ENCODE measurements around the gene LHFPL3.

Gene LHFPL3

DNA sequence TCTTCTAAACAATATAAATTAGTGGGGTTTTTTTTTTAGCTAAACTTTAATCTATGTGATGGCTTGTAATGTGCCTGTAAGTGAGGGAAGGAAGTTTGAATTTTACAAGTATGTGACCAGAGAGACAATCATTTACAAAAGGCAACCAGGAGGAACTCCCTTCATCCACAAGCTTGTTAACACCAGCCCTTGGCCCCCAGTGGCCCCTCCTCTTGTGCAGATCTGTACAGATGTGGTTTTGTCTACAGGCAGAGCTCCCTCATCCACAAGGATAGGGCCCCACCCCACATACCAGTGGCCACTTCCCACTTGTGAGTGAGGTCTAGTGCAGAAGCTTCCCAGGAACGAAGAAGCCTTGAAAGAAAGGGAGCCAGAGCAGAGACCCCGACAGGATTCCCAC, 451.5 kb downstream of the LHFPL3 start:
- DNase-seq (ENCODE audit: low read depth): no peak
- TF ChIP-seq, protein P1, sequence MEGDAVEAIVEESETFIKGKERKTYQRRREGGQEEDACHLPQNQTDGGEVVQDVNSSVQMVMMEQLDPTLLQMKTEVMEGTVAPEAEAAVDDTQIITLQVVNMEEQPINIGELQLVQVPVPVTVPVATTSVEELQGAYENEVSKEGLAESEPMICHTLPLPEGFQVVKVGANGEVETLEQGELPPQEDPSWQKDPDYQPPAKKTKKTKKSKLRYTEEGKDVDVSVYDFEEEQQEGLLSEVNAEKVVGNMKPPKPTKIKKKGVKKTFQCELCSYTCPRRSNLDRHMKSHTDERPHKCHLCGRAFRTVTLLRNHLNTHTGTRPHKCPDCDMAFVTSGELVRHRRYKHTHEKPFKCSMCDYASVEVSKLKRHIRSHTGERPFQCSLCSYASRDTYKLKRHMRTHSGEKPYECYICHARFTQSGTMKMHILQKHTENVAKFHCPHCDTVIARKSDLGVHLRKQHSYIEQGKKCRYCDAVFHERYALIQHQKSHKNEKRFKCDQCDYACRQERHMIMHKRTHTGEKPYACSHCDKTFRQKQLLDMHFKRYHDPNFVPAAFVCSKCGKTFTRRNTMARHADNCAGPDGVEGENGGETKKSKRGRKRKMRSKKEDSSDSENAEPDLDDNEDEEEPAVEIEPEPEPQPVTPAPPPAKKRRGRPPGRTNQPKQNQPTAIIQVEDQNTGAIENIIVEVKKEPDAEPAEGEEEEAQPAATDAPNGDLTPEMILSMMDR (conservative IDR thresholded peaks at IDR 0.05; ENCODE audit: low read depth, low read length): no peak
- no peak overlapping the region for H3K4me3 ChIP-seq (ENCODE audit: low read length)

DNA sequence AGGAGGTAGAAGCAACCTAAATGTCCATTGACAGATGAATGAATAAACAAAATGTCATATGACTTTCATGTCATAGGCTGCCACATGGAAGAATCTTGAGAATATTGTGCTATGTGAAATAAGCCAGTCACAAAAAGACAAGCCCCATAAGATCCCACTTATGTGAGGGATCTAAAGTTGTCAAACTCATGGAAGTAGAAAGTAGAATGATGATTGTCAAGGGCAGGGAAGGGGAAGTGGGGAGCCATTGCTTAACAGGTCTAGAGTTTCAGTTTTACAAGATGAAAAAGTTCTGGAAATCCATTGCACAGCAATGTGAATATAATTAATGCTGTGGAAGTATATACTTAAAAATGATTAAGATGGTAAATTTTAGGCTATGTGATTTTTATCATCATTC, 456.3 kb downstream of the LHFPL3 start:
- H3K4me3 ChIP-seq (ENCODE audit: low read length): no peak overlapping the region
- DNase-seq (ENCODE audit: low read depth): no peak
- TF ChIP-seq, protein P1 (conservative IDR thresholded peaks at IDR 0.05; ENCODE audit: low read depth, low read length): no peak

DNA sequence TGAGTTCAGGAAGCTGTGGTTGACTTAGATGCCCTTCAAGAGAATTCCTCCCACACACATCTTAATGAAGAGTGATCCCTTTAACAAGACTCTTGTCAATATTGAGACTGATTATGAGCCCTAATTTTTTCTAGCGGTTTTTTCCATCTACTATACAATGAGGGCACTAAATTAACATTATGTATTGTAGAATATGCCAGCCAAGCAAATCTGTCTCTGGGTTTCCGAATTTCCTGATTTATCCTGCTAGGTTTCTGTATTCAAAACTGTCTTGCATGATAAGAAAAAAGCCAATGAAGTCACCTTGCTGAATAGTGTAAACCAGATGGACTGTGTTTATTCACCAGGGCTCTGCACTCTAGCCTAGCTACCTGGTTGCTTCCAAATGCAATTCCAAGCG, 461.4 kb downstream of the LHFPL3 start:
- H3K4me3 ChIP-seq (ENCODE audit: low read length): no peak overlapping the region
- DNase-seq (ENCODE audit: low read depth): no peak
- TF ChIP-seq, protein P1 (conservative IDR thresholded peaks at IDR 0.05; ENCODE audit: low read depth, low read length): no peak

DNA sequence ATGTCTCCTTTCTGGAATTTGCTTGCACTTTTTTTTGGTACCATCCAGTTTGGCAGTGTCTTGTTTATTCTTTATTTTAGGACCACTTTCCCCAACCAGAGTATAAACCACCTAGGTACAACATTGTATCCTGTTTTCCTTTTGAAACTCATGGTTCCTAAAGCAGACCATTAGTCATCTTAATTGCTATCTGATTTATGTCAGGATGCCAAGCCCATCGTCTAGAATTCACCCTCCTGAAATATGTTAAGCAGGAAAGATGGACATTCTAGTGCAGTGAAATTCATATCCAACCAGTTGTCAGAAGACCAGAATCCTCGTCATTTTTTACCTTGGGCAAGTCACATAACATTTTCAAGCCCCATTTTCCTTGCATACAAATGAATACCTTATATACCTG, 462.0 kb downstream of the LHFPL3 start:
- DNase-seq (ENCODE audit: low read depth): no peak
- TF ChIP-seq, protein P1 (conservative IDR thresholded peaks at IDR 0.05; ENCODE audit: low read depth, low read length): no peak
- H3K4me3 ChIP-seq (ENCODE audit: low read length): no peak overlapping the region

DNA sequence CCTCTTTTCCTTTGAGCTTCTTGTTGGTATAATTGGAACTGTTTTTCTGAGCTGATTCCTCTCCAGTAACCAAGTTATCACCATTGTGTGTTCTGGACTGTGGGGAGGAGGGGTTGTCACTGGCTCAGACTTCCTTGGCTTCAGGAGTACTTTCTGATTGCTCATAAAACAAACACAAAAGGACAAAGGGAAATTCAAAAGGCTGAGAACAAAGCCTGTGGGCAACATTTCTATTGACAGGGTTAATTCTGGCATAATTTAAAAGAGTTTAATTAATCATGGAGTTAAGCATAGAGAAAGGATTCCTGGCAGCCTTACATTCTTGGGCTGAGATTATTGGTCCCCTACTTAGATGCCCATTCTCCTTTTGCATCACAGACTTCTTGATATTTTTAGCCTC, 462.7 kb downstream of the LHFPL3 start:
- no peak overlapping the region for H3K4me3 ChIP-seq (ENCODE audit: low read length)
- TF ChIP-seq, protein P1 (conservative IDR thresholded peaks at IDR 0.05; ENCODE audit: low read depth, low read length): no peak
- peak; percentile 4 for DNase-seq (ENCODE audit: low read depth)

DNA sequence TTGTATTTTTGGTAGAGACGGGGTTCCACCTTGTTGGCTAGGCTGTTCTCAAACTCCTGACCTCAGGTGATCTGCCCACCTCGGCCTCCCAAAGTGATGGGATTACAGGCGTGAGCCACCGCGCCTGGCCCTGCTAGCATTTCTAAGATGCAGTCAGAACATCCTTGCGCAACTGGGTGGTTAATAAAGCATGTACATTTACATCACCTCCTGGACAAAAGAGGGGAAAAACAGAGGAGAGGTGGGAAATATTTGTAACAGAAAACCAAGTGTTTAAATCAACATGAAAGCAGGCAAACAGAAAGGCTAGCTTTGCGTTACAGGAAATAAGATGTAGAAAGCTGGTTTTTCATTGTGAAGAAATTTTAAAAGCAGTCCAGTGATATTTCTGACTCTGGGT, 464.7 kb downstream of the LHFPL3 start:
- DNase-seq (ENCODE audit: low read depth): no peak
- TF ChIP-seq, protein P1 (conservative IDR thresholded peaks at IDR 0.05; ENCODE audit: low read depth, low read length): no peak
- no peak overlapping the region for H3K4me3 ChIP-seq (ENCODE audit: low read length)

DNA sequence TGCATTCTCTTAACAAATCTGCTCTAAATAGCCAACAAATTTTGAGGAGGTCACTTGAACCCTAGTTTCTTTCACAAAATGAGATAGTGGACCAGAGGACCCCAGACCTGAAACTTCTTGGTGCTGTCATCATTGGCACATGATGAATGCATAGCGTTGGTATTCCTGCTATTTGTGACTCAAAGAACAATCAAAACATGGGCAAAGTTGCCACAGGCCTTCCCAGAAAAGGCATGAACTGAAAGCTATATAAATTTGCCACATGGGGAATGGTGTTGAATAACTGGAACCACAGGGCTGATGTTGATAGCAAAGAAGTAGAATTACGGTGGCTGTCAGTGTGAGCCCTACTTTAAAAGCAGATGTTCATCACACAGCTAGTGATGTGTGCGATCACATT, 465.8 kb downstream of the LHFPL3 start:
- DNase-seq (ENCODE audit: low read depth): no peak
- no peak overlapping the region for H3K4me3 ChIP-seq (ENCODE audit: low read length)
- TF ChIP-seq, protein P1 (conservative IDR thresholded peaks at IDR 0.05; ENCODE audit: low read depth, low read length): no peak

Measured in retinal pigment epithelial cell (primary cell).